NCI-H2227 treated with DMSO at 0.1 percent for 48 hours (cell line): ENCODE measurements around the gene ENOX1.

Source experiments
- DNase-seq: peaks from one replicate; lab custom pipeline; 2025; lab: John Stamatoyannopoulos, UW

ENOX1 gene

DNA sequence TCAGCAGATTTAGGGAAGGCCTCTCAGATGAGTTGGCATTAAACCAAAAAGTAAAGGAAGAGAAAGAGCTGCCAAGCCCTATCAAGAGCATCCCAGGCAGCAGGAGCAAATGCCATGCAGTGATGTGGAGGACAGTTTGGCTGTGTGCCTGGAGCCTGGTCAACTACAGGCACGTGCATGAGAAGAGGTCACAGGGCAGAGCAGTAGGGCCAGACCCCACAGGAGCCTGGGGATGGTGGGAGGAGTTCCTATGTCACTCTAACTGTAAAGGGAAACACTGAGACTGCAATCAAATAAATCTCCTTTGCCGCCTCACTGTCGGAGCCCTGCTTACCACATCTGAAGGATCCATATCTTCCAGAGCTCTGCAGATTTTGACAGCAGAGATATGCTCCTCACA is 240.5 kb downstream of the ENOX1 start:
- peak; percentile 10 for DNase-seq

DNA sequence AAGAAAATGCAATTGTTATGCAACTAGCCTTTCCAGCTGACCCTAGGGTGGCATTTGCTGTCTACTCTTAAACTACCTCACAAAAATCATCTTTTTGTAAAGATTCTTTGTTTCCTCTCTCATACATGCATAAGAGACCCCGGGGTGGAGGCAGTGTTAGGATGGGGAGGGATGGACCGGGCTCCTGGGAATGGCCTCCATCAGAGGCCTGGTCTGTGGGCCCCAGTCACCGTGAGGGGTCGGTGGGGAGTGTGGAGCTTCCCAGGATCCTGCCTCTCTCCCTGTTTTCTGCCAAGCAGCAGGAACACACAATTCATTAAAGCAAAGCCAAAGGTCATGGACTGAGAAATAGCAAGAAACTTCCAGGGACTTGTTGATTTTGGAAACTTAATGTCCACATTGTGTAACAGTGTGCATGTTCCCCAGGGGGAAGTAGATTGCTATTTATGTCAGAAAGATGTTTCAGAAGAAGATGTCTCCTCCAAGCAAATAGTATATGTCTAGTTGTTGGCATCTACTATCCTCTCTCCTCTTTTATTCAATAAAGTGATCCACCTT is 241.4 kb downstream of the ENOX1 start:
- DNase-seq = no peak

DNA sequence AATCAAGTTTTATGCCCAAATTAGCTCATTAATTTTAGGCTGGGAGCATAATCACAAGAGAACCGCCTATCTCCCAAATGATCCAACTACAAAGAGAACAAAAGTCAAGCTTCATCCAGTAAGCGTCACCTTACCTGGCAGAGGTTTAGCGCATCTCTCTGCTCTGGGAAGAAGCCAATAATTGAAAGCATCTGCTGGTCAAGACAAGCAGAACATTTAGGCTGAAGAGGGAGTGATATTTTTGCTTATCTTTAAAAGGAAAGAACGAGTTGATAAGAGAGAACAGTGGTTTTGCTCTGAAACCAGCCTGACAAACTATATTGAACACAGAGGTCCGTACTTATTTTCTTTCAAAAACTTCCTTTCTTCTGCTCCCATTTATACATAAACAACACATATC is 242.1 kb downstream of the ENOX1 start:
- DNase-seq = no peak

DNA sequence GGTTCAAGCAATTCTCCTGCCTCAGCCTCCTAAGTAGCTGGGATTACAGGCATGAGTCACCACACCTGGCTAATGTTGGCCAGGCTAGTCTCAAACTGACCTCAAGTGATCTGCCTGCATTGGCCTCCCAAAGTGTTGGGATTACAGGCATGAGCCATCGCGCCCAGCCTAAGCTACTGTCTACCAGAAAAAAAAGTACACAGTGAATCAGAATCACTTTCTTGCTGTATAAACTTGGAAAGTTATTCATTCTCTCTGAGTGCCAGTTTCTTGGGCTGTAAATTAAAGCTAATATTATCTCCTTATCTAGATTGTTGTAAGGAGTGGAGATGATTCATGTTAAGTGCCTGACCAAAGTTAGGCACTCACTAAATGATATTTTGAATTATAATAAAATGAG is 242.8 kb downstream of the ENOX1 start:
- DNase-seq = no peak

DNA sequence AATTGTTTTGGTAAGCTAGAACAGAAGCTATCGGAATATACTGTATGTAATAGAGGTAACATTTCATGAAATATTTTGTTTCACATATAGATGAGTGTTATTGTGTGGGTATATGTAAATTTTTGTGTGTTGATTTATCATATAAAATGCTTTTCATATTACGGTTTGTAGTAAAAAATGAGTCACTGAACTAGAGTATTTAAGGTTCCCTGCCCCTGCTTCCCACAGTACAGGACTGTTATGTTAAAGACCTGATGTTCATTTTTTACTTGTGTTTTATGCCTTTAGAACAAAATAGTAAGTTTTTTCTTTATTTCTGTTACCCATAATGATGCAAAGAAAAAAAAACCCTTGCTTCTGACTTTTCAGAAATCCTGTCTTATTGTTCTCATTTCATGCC is 243.4 kb downstream of the ENOX1 start:
- DNase-seq = no peak

DNA sequence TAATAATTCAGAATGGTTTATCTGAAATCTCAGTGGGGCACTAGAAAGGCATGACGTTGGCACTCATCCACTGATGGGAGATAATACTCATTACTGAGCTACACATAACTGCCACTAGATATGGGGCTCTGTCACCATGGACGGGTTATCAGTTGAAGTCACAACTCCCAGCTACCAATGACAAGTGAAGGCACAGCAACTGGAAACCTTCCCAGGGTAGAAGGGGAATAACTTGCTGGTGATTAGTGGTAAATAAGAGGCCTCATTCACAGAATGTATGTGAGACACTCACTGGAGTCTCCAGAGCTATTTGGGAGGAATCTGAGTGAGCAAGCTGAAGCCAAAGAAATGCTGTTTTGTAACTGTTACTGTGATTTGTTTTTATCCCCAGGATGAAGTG is 249.6 kb downstream of the ENOX1 start:
- DNase-seq = no peak

DNA sequence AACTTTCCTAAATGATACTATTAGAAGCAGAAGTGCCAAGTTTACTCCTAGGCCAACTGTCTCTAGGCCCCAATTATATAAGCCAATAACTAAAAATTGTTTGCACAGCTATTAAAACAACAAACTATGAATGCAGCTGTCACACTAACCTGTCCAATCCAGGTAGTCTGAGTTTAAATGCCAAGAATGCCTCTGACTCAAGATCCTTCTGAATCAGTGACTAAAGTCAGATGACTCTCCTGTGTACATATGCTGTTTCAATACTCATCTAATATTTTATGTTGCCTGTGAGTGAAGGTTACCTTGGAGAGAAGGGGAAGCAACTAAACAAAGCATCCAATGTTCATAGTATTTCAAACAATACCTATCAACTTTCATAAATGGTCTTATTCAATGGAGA is 257.0 kb downstream of the ENOX1 start:
- DNase-seq = no peak

DNA sequence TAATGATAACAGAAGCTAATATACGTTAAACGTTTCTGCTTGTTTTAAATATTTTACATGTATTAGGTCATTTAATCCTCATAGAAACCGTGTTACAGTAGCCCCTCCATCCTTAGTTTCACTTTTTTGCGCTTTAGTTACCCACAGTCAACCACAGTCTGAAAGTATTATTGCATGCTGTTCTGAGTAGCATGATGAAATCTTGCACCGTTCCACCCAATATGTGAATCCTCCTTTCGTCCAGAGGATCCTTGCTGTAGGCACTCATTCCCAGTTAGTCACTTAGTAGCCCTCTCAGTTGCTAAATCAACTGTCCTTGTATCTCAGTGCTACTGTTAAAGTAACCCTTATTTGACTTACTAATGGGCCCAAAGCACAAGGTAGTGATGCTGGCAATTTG is 257.8 kb downstream of the ENOX1 start:
- DNase-seq = no peak

DNA sequence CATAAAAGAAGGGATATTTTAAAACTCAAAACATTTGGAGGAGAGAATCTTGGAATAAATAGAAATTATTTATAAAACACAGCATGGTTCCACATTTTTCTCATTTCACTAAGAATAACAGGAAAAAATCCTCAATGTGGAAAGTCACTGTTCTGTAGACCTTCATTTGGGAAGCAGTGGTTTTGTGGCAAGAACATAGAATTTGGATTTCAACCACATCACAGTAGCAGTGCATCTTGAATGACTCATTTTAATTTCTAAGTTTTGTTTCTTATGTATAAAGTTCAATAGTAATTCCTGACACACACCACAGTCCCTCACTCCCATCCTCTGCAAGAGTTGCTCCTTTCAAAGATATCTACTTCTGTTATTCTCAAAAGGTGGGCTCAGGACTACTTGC is 264.0 kb downstream of the ENOX1 start:
- no peak for DNase-seq

DNA sequence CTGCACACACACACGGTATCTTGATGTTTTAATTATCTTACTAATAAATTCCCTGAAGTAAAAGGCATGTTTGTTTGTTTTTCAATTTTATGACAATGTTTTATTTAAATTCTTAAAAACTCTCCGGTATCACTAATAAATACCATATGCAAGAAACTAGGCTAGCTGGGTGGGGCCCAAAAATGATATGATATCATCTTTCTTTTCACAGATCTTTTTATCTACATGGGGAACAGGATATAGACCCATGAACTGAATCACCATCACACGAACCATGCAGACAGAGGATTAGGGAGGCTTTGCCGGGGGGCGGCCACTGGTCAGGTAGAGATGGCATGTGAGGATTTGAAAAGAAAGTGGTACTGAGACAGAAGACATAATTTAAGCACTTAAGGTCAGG is 266.4 kb downstream of the ENOX1 start:
- DNase-seq = no peak

DNA sequence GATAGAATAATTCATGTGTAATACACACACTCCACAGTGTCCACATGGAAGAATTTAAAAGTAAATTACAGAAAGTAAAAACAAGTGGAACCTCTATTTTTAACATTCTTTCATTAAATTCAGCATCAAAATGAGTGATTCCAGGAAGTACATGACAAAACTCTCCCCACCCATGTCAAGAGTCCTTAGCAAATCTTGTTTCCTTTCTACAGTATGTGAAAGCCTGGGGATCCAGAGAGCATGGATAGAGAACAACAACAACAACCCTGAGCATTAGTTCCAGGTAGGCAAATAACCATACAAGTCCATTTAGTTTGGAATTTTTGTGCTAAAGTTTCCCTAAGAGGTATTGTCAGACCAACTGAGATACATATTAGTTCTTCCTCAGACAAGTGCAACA is 267.9 kb downstream of the ENOX1 start:
- no peak for DNase-seq

DNA sequence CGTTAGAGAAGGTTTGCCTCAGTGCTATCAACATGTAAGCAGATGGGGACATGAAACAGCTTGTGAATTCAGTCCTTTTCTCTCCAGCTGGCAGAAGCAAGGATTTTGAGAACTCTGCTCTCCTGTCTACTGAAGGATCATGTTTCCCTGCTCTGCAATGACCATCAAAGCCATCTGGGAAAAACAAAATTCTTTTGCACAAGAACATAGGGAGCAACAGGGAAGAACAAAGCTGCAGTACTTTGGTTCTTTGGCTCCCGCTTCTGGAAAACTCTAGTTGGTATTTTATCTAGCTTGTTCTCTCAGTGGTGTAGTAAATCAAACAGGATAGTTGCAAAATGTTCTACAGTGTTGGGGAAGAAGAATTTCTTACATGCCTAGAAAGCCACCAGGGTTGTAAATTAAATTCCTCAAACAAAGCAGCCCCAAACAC is 270.4 kb downstream of the ENOX1 start:
- no peak for DNase-seq

DNA sequence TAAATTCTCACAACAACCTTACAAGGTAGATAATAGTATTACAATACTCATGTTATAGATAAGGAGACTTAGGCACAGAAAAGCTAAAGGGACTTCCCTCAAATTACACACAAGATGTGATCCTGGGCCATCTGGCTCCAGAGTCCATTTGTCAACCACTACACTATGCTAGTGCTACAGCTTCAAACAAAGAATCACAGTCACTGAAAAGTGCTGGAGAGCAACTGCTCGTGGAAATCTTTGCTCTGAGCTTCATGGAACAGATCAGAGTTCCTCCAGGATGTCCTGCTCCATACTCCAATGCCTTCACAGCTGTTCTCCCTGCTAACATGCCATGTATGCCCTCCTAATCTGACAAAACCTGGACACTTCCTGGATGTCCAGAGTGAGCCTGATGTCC is 271.2 kb downstream of the ENOX1 start:
- DNase-seq = no peak

DNA sequence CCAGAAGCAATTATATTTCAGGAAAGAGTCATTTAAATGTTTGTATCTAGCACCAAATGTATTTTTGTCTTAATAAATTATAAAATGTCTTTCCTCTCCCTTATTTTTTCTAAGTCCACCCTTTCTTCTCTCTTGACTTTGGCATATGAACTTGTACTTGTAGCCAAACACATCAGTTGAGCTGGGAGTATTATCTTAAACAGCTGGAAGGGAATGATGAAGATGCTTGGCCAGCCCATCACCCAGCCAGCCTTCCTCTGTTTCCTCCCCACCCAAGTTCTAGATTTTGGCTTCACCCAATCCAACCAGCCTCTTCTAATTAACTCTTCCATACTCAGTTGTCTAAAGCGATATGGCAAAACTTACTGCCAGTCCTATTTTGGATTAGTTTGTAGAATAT is 272.5 kb downstream of the ENOX1 start:
- DNase-seq = no peak

DNA sequence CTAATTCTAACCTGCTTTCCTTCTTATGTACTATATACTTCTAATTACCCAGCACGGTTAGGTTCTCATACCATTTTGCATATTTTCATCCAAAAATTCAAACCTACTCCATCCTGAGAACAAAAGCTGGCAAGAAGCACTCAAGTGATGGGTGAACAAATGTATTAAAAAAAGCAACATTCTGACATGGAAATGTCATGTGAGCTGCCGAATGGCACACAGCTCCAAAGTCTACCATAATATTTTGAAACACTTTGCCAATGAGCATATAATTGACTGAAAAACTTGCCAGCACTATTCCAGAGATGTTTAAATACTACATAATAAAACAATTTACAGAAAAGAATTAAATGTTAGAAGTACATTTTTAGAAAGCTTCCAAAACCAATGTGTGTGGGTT is 274.6 kb downstream of the ENOX1 start:
- DNase-seq = no peak

DNA sequence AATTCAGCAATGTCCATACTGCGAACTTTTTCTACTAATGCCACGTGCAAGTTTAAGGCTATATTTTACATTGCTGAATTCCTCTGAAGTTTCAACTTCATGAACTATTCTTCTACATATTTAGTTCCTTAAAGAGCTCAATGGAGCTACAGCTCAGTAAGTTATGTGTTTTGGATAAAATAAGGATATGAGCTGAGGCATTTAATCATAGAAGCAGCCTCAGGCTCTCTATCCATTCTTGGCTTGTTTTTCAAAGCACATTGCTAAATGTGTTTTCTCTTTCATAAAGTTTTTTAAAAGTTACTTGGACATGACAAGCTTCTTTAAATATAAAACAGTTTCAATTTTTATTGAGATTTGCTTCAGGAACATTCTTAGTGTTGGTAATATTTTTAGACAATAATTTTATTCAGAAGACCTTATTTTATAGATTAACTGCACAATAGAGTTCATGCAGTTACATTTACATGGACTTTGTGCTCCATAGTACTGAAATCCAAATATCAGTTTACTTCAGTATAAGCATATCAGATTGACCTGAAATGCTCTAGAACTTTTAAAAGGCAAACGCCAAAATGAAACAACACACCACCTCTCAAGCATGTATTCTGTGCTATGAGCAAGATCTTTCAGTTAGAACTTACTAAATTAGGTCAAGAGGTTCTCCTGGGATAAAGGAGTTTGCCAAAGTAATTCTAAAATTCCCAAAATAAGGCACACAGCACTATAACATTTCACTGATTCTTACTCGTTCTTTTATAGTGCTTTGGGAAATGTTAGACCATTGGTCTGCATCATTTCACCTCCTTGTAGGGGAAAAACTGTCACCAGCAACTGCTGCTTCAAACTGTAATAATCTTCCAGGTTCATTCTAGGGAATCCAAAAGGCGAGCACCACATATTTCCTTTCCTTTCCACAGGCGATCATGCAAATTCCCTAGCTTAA is 275.5 kb downstream of the ENOX1 start:
- no peak for DNase-seq

DNA sequence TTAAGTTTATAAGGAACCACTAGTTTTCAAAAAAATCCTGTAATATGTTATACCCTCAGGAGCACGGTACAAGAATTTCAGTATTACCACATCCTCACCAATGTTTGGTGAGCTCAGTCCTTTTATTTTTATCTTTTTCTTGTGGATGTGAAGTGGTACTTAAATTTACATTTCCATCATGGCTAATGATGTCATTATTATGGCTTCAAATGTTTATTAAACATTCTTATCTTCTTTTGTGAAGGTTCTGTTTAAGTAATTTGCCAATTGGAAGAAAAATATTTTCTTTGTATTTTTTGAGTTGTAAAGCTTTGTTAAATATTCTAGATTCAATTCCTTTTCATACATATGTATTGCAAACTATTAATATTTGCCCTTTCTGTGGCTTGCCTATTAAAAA is 291.0 kb downstream of the ENOX1 start:
- no peak for DNase-seq

DNA sequence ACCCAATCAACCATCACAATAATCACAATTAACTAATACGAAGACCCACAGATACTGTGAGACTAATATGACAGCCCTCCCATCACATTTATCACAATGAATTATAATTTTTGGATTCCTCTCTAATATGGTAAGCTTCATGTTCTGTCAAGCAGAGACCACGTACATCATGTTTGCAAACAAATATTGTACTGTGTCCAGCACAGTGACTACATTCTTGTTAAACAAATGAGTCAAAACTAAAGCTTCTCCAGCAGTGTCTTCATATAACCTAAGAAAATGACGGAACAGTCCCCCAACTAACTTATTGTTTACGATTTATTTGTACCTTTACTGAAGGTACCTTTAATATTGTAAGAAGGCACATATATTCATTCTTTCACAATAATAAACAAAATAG is 292.6 kb downstream of the ENOX1 start:
- no peak for DNase-seq

DNA sequence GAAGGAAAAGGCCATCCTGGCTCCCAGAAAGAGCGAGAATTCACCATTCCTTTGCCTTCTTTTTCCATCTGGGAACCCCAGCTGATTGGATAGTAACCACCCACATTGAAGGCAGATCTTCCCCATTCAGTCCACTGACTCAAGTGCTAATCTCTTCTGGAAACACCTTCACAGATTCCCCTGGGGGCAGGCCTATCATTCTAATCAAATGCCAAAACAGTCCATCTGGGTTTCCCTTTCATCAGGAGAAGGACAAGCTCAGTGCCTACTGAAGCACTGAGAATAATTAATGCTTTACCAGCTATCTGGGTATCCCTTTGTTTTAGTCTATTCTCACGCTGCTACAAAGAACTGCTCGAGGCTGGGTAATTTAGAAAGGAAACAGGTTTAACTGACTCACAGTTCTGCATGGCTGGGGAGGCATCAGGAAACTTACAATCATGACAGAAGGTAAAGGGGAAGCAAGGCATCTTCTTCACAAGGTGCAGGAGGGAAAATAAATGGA is 293.2 kb downstream of the ENOX1 start:
- no peak for DNase-seq

DNA sequence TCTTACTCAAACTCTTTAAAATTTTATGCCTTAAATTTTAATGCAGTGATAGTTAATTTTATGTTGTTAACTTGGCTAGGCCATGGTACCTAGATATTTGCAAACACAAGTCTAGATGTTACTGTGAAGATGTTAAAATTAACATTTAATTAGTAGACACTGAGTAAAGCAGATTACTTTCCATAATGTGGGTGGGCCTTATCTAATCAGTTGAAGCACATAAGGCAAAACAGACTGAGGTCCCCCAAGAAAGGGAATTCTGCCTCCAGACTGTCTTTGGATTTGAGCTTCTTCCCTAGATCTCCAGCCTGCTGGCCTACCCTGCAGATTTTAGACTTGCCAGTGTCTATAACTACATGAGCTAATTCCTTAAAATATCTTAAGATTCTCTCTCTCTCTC is 294.0 kb downstream of the ENOX1 start:
- DNase-seq = no peak

DNA sequence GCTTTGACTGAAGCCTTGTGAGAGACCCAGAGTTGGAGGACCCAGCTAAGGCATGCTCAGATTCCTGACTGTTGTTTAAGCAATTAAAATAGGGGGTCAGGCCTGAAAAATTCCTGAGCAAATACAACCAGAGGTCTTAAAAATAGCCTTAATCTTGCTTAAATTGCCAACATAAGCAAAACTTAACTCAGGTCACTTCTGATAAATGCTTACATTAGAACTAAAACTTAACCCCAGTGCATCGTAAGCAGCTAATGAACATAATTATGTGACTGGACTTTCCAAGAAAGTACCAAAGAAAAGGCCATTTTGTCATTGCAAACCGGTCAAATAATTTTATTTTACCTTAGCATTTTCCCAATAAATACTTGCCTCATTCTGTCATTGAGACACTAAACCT is 294.5 kb downstream of the ENOX1 start:
- no peak for DNase-seq

DNA sequence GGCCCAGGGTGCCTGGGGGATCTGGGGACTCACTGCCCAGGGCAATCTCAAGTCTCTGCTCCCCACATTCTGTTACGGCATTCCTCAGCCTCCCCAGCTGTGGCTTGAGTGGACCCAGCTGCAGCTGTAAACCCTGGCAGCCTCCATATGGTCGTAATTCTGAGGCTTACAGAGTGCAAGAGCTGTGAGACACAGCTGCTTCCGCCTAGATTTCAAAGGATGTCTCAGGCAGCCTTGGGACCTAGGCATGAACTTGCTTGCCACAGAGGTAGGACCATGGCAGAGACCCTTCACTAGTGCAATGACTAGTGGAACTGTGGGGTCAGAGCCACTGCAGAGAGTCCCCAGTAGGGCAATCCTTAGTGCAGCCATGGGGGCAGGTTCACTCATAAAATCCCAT is 297.5 kb downstream of the ENOX1 start:
- no peak for DNase-seq

DNA sequence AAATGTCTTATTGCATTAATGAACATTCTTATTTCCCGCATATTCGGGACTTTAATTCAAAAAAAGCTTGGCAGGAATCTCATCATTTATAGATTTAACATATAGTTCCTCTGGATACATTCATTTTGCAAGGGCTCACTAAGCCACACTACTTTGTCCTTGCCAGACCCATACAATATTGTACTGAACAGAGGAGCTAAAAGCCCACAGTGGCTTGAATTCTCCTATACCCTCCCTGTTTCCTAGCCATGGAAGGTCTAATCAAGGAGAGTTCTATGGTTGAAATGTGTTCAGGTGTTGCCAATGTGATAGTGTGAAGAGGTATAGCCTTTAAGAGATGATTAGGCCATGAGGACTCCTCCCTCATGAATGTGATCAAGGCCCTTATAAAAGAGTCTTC is 298.9 kb downstream of the ENOX1 start:
- no peak for DNase-seq

DNA sequence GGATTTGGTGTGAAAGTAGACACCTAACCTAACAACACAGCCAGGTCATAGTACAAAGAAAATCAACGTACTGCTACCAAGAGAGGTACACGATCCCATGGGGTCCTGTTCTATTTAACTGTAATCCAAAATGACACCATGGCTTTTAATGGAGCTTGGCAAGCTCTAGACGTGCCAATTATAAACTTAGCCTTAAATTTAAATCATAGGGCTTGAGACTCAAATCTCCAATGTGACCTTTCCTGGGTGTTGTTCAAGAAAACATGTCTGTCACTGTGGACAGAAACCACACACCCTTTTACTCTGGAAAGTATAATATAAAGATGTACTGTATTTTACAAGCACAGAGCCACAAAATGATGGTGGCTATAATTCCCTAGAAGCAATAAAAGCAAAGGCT is 299.3 kb downstream of the ENOX1 start:
- peak; percentile 1 for DNase-seq
